Thyroid gland (tissue), 4 donors: ENCODE data around the gene C2orf49. TPM values are rescaled to one million over a fixed set of nuclear protein-coding genes. Genes with fewer than 3 reads are reported as not detected.

ENCODE experiments used
- DNase-seq, 2 donors: peaks; one replicate each; pipeline ENCODE4 v3.0.0-alpha.2; 2019
- H3K27ac ChIP-seq, 3 donors: fragments of 200-600 bp; sonication (generic); 1 replicate in 2 of 3; 2 replicates in 1 of 3; pipeline ENCODE4 v1.5.1; 2016 to 2019; ENCODE audit warnings: mild to moderate bottlenecking in 1 of 3, moderate library complexity in 1 of 3
- H3K27me3 ChIP-seq: fragments of 200-600 bp; sonication (generic); one replicate; pipeline ENCODE4 v1.5.1; 2019
- H3K36me3 ChIP-seq, 2 donors: fragments of 200-600 bp; sonication (generic); one replicate each; pipeline ENCODE4 v1.5.1; 2016 to 2019
- H3K4me1 ChIP-seq, 2 donors: fragments of 200-600 bp; sonication (generic); one replicate each; pipeline ENCODE4 v1.5.1; 2017 to 2019
- H3K4me3 ChIP-seq, 3 donors: fragments of 200-600 bp; sonication (generic); replicated peaks in 1 of 3; 1 replicate in 2 of 3; 2 replicates in 1 of 3; pipeline ENCODE4 v1.5.1; 2016; ENCODE audit warnings: mild to moderate bottlenecking in 1 of 3
- H3K9me3 ChIP-seq: fragments of 200-600 bp; sonication (generic); one replicate; pipeline ENCODE4 v1.5.1; 2017
- CTCF ChIP-seq, 6 experiments: fragments of 200-600 bp in 3 of 6; fragments of 450-650 bp in 3 of 6; sonication (generic) in 3 of 6; IDR thresholded peaks; one replicate each; pipeline ENCODE4 v1.5.1; 2016 to 2019; ENCODE audit warnings: antibody characterized with exemption in 6 of 6, mild to moderate bottlenecking in 2 of 6, inconsistent platforms in 1 of 6, moderate library complexity in 1 of 6
- POLR2A ChIP-seq, 2 donors: fragments of 450-650 bp; IDR thresholded peaks; one replicate each; pipeline ENCODE4 v1.6.1; 2017; ENCODE audit warnings: antibody characterized with exemption in 2 of 2, mild to moderate bottlenecking in 2 of 2, moderate library complexity in 1 of 2
- WGBS, 2 donors: methylation state at CpG; one replicate each; pipeline ENCODE4 v1.1.5; 2017; 5-methylcytosine and 5-hydroxymethylcytosine counted together
- intact Hi-C: fragments of 100-400 bp; cut with DNase I; formaldehyde crosslinking; loops from one replicate; pipeline ENCODE4 v1.15.1; 2023
- total RNA-seq, 4 donors: library from RNA; depleted of rRNA; stranded (reverse); fragments of >200 nt; gene quantifications; one replicate each; pipeline ENCODE4 v1.2.3, GENCODE V29; 2016

Gene C2orf49
- total RNA-seq, 4 donors from 2014 or later = 16.6 to 41.1 (median 22.1) TPM

GRCh38 chr2:105307962-105308361, 29.4 kb upstream of the C2orf49 start:
- Histone ChIP-seq H3K4me3 (no peak overlapping the region), H3K27ac (no peak overlapping the region), H3K27me3 (no peaks in the 10 kb centered on the region), H3K4me1 (peaks cover 9 to 18% of the 10 kb centered on the region in 2 donors), H3K36me3 (peaks cover 12% of the 10 kb centered on the region in 2 donors), H3K9me3 (no peaks in the 10 kb centered on the region)
- intact Hi-C loops = no loop called here
- no peak for DNase-seq
- no peak for TF ChIP-seq POLR2A (IDR thresholded peaks at IDR 0.05)
- no peak for TF ChIP-seq CTCF (IDR thresholded peaks at IDR 0.05)
- WGBS, 2 donors = 93 to 95% methylated on average over 9 to 12 of the region's 17 CpGs

GRCh38 chr2:105308382-105309146, 28.8 kb upstream of the C2orf49 start:
- WGBS, 2 donors = 78 to 85% methylated on average over 15 of the region's 15 CpGs
- intact Hi-C loops = no loop called here

GRCh38 chr2:105309147-105309545, 28.2 kb upstream of the C2orf49 start:
- intact Hi-C loops = no loop called here
- Histone ChIP-seq H3K36me3 (peaks cover 12% of the 10 kb centered on the region in 2 donors), H3K9me3 (no peaks in the 10 kb centered on the region), H3K27ac (peak overlapping the region; percentile 31 to 35 (median 34)), H3K4me3 (no peak overlapping the region), H3K27me3 (no peaks in the 10 kb centered on the region), H3K4me1 (peaks cover 9 to 18% of the 10 kb centered on the region in 2 donors)
- no peak for TF ChIP-seq POLR2A (IDR thresholded peaks at IDR 0.05)
- TF ChIP-seq CTCF (IDR thresholded peaks at IDR 0.05) = no peak
- WGBS, 2 donors = 30 to 31% methylated on average over 2 to 4 of the region's 4 CpGs
- peak; percentile 64 to 74 for DNase-seq

More at GRCh38 chr2:105308382-105309146, 28.8 kb upstream of the C2orf49 start:
- H3K27ac ChIP-seq = peak overlapping the region; percentile 31 to 35 (median 34)
- H3K4me1 ChIP-seq = peaks cover 9 to 18% of the 10 kb centered on the region in 2 donors
- H3K4me3 ChIP-seq = no peak overlapping the region
- no peaks in the 10 kb centered on the region for H3K27me3 ChIP-seq
- peaks cover 12% of the 10 kb centered on the region in 2 donors for H3K36me3 ChIP-seq
- DNase-seq = no peak
- no peaks in the 10 kb centered on the region for H3K9me3 ChIP-seq
- TF ChIP-seq CTCF (IDR thresholded peaks at IDR 0.05) (no peak), POLR2A (IDR thresholded peaks at IDR 0.05) (no peak)

GRCh38 chr2:105313877-105314276, 23.5 kb upstream of the C2orf49 start:
- TF ChIP-seq POLR2A (IDR thresholded peaks at IDR 0.05) = no peak
- TF ChIP-seq CTCF (IDR thresholded peaks at IDR 0.05) = no peak
- intact Hi-C loops = no loop called here
- Histone ChIP-seq H3K27me3 (no peaks in the 10 kb centered on the region), H3K4me1 (peaks cover 7 to 8% of the 10 kb centered on the region in 2 donors), H3K4me3 (no peak overlapping the region), H3K36me3 (no peaks in the 10 kb centered on the region), H3K9me3 (no peaks in the 10 kb centered on the region), H3K27ac (no peak overlapping the region)
- no peak for DNase-seq

GRCh38 chr2:105315314-105315713, 22.0 kb upstream of the C2orf49 start:
- no peaks in the 10 kb centered on the region for H3K9me3 ChIP-seq
- intact Hi-C loops = no loop called here
- WGBS, 2 donors = 85 to 93% methylated on average over 3 of the region's 3 CpGs
- H3K4me3 ChIP-seq = no peak overlapping the region
- H3K27me3 ChIP-seq = no peaks in the 10 kb centered on the region
- H3K27ac ChIP-seq = no peak overlapping the region
- no peaks in the 10 kb centered on the region for H3K36me3 ChIP-seq
- TF ChIP-seq CTCF (IDR thresholded peaks at IDR 0.05) (no peak), POLR2A (IDR thresholded peaks at IDR 0.05) (no peak)
- peaks cover 0 to 5% of the 10 kb centered on the region in 2 donors for H3K4me1 ChIP-seq
- no peak for DNase-seq
